ENCODE measurements around the gene FBXL4.

The FBXL4 gene

DNA sequence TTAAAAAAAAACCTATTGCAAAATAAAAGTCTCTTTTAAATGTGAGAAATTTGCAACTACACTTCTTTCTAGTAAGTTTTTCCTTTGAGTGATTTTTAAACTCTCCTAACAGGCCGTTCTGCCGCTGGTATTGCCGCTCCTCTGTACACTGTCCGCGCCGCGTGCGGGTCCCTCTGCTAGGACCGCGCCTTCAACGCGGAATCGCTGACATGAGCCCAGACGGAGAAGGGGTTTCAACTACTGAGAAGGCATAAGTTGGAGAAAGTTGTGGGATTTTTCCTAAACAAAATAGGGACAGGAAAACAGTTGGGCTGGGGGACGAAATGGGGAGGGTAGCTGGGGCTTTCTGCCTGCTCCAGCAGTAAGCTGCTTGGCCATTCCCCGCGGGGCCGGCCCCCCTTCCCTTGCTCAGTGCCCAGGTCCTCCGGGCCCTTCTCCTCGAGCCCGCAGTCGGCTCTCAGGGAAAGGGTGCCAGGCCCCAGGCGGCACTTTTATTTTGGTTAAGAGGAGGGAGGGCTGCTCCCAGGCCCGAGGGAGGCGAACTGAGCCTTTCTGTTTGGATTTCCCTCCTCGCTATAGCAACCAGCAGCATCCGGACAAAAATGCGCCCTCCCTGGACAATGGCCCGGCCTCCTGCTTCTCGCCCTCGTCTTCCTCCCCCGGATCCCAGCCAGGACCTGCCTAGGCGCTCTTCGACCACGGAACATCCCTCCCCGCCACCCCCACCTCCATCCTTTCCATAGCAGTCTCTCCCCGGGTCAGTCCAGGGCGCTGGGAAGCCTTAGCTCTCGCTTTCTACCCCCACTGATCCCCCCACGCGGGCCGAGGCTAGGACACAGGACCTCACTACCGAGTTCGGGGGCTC is 120.2 kb downstream of the FBXL4 start:
- H3K4me3 Mint-ChIP-seq = peak overlapping the region; percentile 78
- TF ChIP-seq, protein P1, sequence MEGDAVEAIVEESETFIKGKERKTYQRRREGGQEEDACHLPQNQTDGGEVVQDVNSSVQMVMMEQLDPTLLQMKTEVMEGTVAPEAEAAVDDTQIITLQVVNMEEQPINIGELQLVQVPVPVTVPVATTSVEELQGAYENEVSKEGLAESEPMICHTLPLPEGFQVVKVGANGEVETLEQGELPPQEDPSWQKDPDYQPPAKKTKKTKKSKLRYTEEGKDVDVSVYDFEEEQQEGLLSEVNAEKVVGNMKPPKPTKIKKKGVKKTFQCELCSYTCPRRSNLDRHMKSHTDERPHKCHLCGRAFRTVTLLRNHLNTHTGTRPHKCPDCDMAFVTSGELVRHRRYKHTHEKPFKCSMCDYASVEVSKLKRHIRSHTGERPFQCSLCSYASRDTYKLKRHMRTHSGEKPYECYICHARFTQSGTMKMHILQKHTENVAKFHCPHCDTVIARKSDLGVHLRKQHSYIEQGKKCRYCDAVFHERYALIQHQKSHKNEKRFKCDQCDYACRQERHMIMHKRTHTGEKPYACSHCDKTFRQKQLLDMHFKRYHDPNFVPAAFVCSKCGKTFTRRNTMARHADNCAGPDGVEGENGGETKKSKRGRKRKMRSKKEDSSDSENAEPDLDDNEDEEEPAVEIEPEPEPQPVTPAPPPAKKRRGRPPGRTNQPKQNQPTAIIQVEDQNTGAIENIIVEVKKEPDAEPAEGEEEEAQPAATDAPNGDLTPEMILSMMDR (IDR thresholded peaks at IDR 0.05) = no peak
- peaks cover 94% of the 10 kb centered on the region for H3K27me3 Mint-ChIP-seq (ENCODE audit: low read depth, poor library complexity)
- no peak for DNase-seq
- H3K4me1 Mint-ChIP-seq = peaks cover 79% of the 10 kb centered on the region
- H3K9me3 Mint-ChIP-seq = peaks cover 4% of the 10 kb centered on the region
- no peaks in the 10 kb centered on the region for H3K36me3 Mint-ChIP-seq (ENCODE audit: low read depth)
- no peak overlapping the region for H3K27ac Mint-ChIP-seq

DNA sequence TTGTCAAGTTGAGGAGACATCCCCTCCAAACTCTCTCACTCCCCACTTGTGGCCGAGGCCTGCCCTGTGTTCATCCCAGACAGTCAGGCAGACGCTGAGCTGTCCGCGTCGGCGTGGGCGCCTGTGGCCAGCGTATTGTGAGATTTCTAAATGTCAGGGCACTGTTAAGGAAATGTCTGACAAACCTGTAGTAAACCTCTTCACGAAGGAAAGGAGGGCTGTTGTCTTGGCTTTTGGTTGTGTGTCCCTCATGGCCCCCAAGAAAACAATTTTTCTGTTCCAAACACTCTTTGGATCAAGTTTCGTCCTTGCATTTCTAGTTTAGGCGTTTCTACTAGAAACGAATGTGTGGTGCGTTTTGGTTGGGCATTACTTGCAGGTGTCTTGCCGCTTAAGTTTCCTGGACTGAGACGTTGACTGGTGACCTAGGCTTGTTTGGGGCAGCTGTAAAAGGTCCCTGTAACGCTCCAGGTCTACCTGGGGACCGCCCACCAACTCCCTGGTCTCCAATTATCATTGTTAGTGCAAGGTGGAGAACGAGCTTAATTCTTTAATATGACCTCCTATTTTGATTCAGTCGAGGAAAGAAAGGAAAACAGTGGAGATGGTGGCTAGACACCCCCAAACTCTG is 122.0 kb downstream of the FBXL4 start:
- H3K27me3 Mint-ChIP-seq (ENCODE audit: low read depth, poor library complexity) = peaks cover 83% of the 10 kb centered on the region
- peaks cover 4% of the 10 kb centered on the region for H3K9me3 Mint-ChIP-seq
- peaks cover 61% of the 10 kb centered on the region for H3K4me1 Mint-ChIP-seq
- DNase-seq = no peak
- TF ChIP-seq, protein P1 (IDR thresholded peaks at IDR 0.05) = no peak
- peak overlapping the region; percentile 86 for H3K4me3 Mint-ChIP-seq
- H3K27ac Mint-ChIP-seq = no peak overlapping the region
- H3K36me3 Mint-ChIP-seq (ENCODE audit: low read depth) = no peaks in the 10 kb centered on the region

DNA sequence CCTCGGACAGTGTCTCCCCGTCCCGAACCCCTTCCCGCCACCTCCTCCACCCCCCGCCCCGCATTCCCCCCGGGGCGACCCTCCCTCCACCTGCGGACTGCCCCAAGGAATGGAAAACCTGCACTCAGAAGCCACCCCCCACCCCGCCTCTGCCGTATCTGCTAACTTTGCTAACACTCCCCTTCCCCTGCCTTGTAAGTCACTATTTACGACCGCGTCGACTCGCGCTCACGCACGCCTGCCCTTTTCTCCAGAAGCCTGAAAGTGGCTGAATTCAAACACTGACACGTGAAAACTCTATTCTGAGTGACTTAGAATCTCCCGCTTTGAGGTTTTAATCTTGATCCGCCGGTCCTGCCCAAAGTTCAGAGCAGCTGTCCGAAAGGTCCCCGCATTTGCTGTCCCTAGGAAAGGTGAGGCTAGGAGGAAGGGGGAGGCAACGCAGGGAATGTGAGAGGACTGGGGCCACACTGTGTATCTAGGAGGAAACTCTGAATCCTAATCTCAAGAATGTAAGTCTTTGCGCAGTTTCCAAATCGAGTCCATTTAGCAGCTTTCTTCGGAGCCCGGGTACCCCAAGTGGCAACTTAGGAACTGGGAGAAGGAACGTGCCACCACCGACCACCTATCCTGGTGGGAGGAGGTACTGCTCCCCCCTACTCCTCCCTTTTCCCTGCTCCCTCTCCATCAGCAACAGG is 122.7 kb downstream of the FBXL4 start:
- Mint-ChIP-seq H3K4me1 (peaks cover 58% of the 10 kb centered on the region), H3K27me3 (ENCODE audit: low read depth, poor library complexity) (peaks cover 78% of the 10 kb centered on the region), H3K4me3 (peak overlapping the region; percentile 86), H3K27ac (no peak overlapping the region), H3K9me3 (peaks cover 4% of the 10 kb centered on the region), H3K36me3 (ENCODE audit: low read depth) (no peaks in the 10 kb centered on the region)
- peak; percentile 57 for DNase-seq
- TF ChIP-seq, protein P1 (IDR thresholded peaks at IDR 0.05) = no peak

DNA sequence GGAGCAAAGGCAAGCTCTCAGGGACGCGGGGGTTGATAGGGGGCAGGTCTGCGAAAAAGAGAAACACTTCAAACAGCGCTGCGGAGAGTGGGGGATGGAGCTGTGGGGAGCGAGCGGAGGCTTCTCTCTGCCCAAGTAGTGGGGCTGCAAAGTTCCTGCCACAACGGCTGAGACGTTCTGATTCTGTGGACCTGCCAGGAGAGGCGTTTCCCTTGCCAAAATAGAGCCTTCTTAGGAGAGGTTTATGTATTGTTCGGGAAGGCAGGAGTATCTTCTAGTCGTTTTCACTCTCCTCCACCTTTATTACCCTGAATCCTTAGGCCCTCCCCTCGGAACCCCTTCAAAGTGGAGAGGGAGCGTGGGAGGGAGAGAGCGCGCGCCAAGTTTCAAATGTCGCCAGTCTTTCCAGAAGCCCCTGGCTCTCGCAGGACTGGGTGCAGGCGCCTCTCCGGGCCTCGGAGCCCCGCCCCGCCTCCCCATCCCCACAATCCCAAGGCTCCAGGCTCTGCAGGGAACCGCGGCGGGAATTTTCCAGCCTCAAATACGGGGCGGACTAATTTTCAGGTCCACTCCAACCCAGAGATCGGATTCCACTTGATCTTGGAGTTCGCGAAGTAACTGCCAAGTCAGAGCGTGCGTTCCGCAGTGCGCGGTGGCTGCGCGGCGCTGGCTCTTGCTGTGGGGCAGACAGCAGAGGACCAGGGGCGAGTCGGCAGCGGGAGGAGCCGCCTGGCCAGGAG is 123.4 kb downstream of the FBXL4 start:
- Mint-ChIP-seq H3K9me3 (peaks cover 4% of the 10 kb centered on the region), H3K36me3 (ENCODE audit: low read depth) (no peaks in the 10 kb centered on the region), H3K4me1 (peaks cover 55% of the 10 kb centered on the region), H3K4me3 (peak overlapping the region; percentile 86), H3K27me3 (ENCODE audit: low read depth, poor library complexity) (peaks cover 71% of the 10 kb centered on the region), H3K27ac (no peak overlapping the region)
- DNase-seq = peak; percentile 66
- TF ChIP-seq, protein P1 (IDR thresholded peaks at IDR 0.05) = no peak

DNA sequence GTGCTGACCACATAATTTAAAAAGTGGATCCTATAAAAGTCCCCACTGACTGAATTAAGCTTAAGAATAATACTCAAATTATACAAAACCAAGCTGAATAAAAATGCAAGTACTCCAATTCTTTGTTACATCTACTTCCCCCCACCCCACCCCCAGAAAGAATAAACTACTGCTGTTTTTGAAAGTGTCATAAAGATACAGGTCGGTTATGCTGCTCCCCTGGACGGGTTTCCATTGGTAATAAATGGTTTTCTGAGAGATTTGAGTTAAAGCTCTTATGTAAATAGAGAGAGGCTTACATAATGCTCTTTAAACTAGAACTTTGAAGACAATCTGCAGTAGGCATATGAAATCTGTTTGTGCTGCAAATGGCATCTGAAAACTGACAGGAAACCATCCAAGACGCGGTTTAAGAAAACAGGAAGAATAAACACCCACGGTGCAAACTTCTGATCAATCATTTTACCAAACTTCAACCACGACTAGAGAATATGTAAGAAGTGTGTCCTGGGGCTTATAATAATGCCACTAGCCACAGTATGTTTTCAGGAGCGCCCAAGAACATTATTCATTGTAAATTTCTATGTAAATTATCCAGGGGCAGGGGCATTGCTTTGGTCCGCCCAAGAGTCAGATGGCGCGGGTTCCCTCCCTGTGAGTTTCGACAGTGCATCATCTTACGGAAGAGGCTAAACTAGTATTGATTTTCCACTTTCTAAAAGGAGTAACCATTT is 124.2 kb downstream of the FBXL4 start:
- Mint-ChIP-seq H3K27me3 (ENCODE audit: low read depth, poor library complexity) (peaks cover 64% of the 10 kb centered on the region), H3K9me3 (peaks cover 4% of the 10 kb centered on the region), H3K27ac (no peak overlapping the region)

More for the DNA sequence above, 124.2 kb downstream of the FBXL4 start:
- H3K36me3 Mint-ChIP-seq (ENCODE audit: low read depth) = no peaks in the 10 kb centered on the region
- DNase-seq = no peak
- peaks cover 48% of the 10 kb centered on the region for H3K4me1 Mint-ChIP-seq
- TF ChIP-seq, protein P1 (IDR thresholded peaks at IDR 0.05) = no peak
- peak overlapping the region; percentile 86 for H3K4me3 Mint-ChIP-seq
